NT2/D1 (cell line): ENCODE data around the gene NYAP1.
"Not testable (repeated sequence)": the region's sequence is repeated elsewhere in the genome, so short reads cannot be mapped to it uniquely, and the experiment has no call there.

Source experiments
- SUZ12 ChIP-seq: IDR thresholded peaks from 2 replicates; pipeline ENCODE4 v1.6.1; 2011; ENCODE audit not compliant: insufficient read length, insufficient read depth; ENCODE audit errors: extremely low read depth
- ZNF274 ChIP-seq: IDR thresholded peaks from 2 replicates; pipeline ENCODE4 v1.6.1; 2011; ENCODE audit warnings: mild to moderate bottlenecking, low read depth, low read length

DNA sequence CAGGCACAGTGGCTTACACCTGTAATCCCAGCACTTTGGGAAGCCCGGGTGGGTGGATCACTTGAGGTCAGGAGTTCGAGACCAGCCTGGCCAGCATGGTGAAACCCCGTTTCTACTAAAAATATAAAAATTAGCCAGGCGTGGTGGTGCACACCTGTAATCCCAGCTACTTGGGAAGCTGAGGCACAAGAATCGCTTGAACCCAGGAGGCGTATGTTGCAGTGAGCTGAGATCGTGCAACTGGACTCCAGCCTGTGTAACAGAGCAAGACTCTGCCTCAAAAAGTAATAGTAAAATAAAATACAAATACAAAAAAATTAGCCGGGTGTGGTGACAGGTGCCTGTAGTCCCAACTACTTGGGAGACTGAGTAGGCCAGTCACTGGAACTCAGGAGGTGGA is 45.0 kb upstream of the NYAP1 start:
- TF ChIP-seq SUZ12, ZNF274: not testable (repeated sequence)
